Dermis microvascular lymphatic vessel endothelial cell (primary cell): ENCODE data around the gene ANKRD11. TPM values are rescaled to one million over a fixed set of nuclear protein-coding genes. Genes with fewer than 3 reads are reported as not detected.
"Not testable (repeated sequence)": the region's sequence is repeated elsewhere in the genome, so short reads cannot be mapped to it uniquely, and the experiment has no call there.

ENCODE experiments used
- DNase-seq, 2 donors: peaks; one replicate each; pipeline versions ENCODE4 v3.0.0 to v3.0.0-alpha.2; 2010; ENCODE audit warnings: low read depth in 2 of 2
- total RNA-seq: library from RNA; depleted of rRNA; stranded (reverse); fragments of >200 nt; gene quantifications from 2 replicates; pipeline ENCODE4 v1.2.1, GENCODE V29; 2014

ANKRD11 gene
- total RNA-seq, 1 donor from 2014 or later: 33.1 TPM

GRCh38 chr16:89368604-89369249, 121.6 kb downstream of the ANKRD11 start:
- DNase-seq: no peak

- DNase-seq: no peak
These were observed 122.8 kb downstream of the ANKRD11 start for GRCh38 chr16:89367538-89367915.

GRCh38 chr16:89366561-89367537, 123.5 kb downstream of the ANKRD11 start:
- DNase-seq: no peak

GRCh38 chr16:89365996-89366395, 124.4 kb downstream of the ANKRD11 start:
- no peak for DNase-seq

GRCh38 chr16:89365044-89365467, 125.3 kb downstream of the ANKRD11 start:
- peak in 1 of 2 donors; percentile 50 for DNase-seq

GRCh38 chr16:89364606-89365005, 125.8 kb downstream of the ANKRD11 start:
- DNase-seq: no peak

GRCh38 chr16:89363621-89364393, 126.6 kb downstream of the ANKRD11 start:
- peak; percentile 71 to 95 for DNase-seq

- DNase-seq: not testable (repeated sequence)
These were observed 127.7 kb downstream of the ANKRD11 start for GRCh38 chr16:89362540-89363223.

GRCh38 chr16:89361751-89362539, 128.4 kb downstream of the ANKRD11 start:
- DNase-seq: no peak

- DNase-seq: peak in 1 of 2 donors; percentile 40
These were observed 129.5 kb downstream of the ANKRD11 start for GRCh38 chr16:89360760-89361435.

GRCh38 chr16:89359264-89360147, 130.9 kb downstream of the ANKRD11 start:
- DNase-seq: no peak

- DNase-seq: no peak
These were observed 132.0 kb downstream of the ANKRD11 start for GRCh38 chr16:89358030-89359005.

GRCh38 chr16:89357055-89357816, 133.1 kb downstream of the ANKRD11 start:
- peak in 1 of 2 donors; percentile 36 for DNase-seq

GRCh38 chr16:89355686-89356085, 134.7 kb downstream of the ANKRD11 start:
- DNase-seq: no peak

GRCh38 chr16:89355007-89355406, 135.4 kb downstream of the ANKRD11 start:
- no peak for DNase-seq

- DNase-seq: no peak
These were observed 136.0 kb downstream of the ANKRD11 start for GRCh38 chr16:89354325-89354724.
